ENCODE data around the gene ACSL5.

GRCh38 chr10:112335868-112336265 is 38.0 kb upstream of the ACSL5 start:
- TF ChIP-seq EZH2 (IDR thresholded peaks at IDR 0.05; ENCODE audit: low read length) (no peak), CTCF (optimal IDR thresholded peaks at IDR 0.05 in 1 of 3, IDR thresholded peaks at IDR 0.05 in 1 of 3, conservative IDR thresholded peaks at IDR 0.05 in 1 of 3; ENCODE audit: extremely low read depth in 1 of 3, insufficient read depth in 2 of 3, low read length in 3 of 3) (no peak)

Data from keratinocyte (primary cell).